Measurements from ENCODE around the gene SLC38A1. TPM values are rescaled to one million over a fixed set of nuclear protein-coding genes. Genes with fewer than 3 reads are reported as not detected.

Gene SLC38A1
- total RNA-seq, 2 donors from 2014 or later = 79.6 to 116 TPM

DNA sequence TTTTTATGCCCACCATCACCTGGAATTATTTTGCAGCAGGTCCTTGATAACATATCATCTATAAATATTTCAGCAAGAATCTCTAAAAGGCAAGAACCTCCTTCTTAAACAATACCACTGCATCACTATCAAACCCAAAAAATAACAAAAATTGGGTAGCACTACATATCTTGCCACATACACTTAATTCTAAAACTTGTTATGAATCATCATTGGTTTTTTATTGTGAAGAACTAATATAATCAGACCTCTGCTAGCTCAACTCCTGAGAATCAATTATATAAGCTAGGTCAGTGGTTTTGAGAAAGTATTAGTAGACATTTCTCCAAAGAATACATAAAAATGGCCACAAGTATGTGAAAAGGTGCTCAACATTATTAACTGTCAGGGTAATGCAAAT, 23.8 kb downstream of the SLC38A1 start:
- DNase-seq (ENCODE audit: low spot score) = no peak
- H3K36me3 ChIP-seq = no peaks in the 10 kb centered on the region
- TF ChIP-seq CTCF (IDR thresholded peaks at IDR 0.05) = no peak

DNA sequence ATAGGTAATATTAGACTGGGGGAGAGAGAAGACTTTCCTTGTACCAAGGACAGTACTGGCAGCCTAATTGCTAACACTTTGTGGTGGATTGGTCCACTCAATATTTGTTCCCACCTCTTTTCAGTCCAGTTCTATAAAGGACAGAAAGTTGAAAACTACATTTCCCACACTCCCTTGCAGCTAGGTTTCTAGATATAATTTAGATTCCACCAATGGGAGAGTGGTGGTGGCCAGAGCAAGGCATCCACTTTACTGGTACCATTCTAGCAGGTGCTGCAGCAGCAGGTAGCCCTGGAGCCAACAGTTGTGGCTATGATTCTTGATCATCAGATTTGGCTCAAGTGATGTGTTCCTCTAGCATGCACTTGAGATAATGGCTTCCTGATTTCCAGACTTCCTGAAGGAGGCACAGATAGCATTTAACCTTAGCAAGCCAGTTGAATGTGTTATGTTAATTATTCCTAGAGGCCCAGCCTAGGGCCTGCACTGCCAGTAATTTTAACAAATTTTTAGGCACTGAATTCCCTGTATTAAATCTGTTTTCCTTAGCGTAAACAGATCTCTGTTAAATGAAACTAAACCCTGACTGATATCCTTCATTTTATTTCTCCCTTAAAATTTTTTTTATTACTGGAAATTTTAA, 24.4 kb downstream of the SLC38A1 start:
- no peak for TF ChIP-seq CTCF (IDR thresholded peaks at IDR 0.05)
- H3K4me1 ChIP-seq = no peaks in the 10 kb centered on the region
- DNase-seq (ENCODE audit: low spot score) = no peak
- peaks cover 0 to 3% of the 10 kb centered on the region in 2 donors for H3K9me3 ChIP-seq
- no peaks in the 10 kb centered on the region for H3K27me3 ChIP-seq
- no peak overlapping the region for H3K27ac ChIP-seq
- no peaks in the 10 kb centered on the region for H3K36me3 ChIP-seq
- H3K4me3 ChIP-seq = no peak overlapping the region

More for the DNA sequence above, 23.8 kb downstream of the SLC38A1 start:
- H3K4me3 ChIP-seq = no peak overlapping the region
- no peaks in the 10 kb centered on the region for H3K27me3 ChIP-seq
- H3K4me1 ChIP-seq = no peaks in the 10 kb centered on the region
- H3K27ac ChIP-seq = no peak overlapping the region
- H3K9me3 ChIP-seq = peaks cover 0 to 3% of the 10 kb centered on the region in 2 donors

GRCh38 chr12:46242569-46242968, 26.3 kb downstream of the SLC38A1 start:
- Histone ChIP-seq H3K27ac (no peak overlapping the region), H3K9me3 (no peaks in the 10 kb centered on the region), H3K4me3 (no peak overlapping the region), H3K36me3 (no peaks in the 10 kb centered on the region), H3K27me3 (no peaks in the 10 kb centered on the region), H3K4me1 (no peaks in the 10 kb centered on the region)
- TF ChIP-seq CTCF (IDR thresholded peaks at IDR 0.05) = no peak
- DNase-seq (ENCODE audit: low spot score) = no peak

- TF ChIP-seq CTCF (IDR thresholded peaks at IDR 0.05) = no peak
- H3K9me3 ChIP-seq = no peaks in the 10 kb centered on the region
- H3K36me3 ChIP-seq = no peaks in the 10 kb centered on the region
- H3K4me3 ChIP-seq = no peak overlapping the region
- H3K4me1 ChIP-seq = no peaks in the 10 kb centered on the region
- DNase-seq (ENCODE audit: low spot score) = no peak
- no peaks in the 10 kb centered on the region for H3K27me3 ChIP-seq
- no peak overlapping the region for H3K27ac ChIP-seq
Observed at GRCh38 chr12:46240436-46240835, 28.4 kb downstream of the SLC38A1 start.

- Histone ChIP-seq H3K27ac (no peak overlapping the region), H3K27me3 (no peaks in the 10 kb centered on the region), H3K4me3 (no peak overlapping the region), H3K36me3 (no peaks in the 10 kb centered on the region), H3K4me1 (no peaks in the 10 kb centered on the region), H3K9me3 (no peaks in the 10 kb centered on the region)
- TF ChIP-seq CTCF (IDR thresholded peaks at IDR 0.05) = no peak
- DNase-seq (ENCODE audit: low spot score) = no peak
Observed at GRCh38 chr12:46238821-46239220, 30.0 kb downstream of the SLC38A1 start.
